ENCODE data around the gene U2AF1L4. TPM values are rescaled to one million over a fixed set of nuclear protein-coding genes. Genes with fewer than 3 reads are reported as not detected.
A peak's percentile ranks its signal among the peaks of the same experiment; 100 is the strongest.

The U2AF1L4 gene
- total and polyA plus RNA-seq, 2 donors (not counting 1 experiment from before 2014, with no cell fraction given), result 62.1 to 89.7 TPM

DNA sequence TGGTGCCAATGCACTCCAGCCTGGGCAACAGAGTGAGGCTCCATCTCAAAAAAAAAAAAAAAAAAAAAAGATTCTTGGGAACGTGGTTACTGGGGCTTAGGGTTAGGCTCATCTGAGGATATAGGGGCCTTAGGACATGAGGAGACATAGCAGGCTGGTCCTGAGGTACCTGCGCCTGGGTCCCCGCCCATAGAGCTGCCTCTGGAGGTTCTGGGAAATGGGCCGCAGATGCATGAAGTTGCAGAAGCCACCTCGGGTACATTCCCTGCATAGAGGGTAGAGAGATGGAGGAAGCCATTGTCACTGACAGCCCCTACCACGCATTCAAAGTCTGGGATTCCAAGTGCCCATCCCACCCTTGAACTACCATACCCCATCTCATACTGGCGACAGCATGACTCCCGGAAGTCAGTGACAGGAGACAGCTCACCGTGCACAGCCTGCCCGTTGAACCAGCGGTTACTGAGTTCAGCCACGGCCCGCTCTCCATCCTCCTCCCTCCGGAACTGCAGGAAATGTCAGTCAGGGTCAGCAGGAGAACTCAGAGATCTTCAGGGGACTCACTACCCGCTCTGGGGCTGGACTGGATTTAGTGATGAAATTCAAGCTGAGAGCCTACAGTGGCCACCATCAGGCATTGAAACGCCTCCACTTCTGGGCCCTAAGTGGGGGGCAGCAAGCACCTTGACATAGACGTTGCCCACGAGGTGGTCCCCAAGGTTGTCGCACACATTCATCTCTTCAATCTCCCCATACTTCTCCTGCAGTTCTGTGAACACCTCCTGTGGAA lies 1.4 kb downstream of the U2AF1L4 start:
- Histone ChIP-seq H4K20me1 (ENCODE audit: control insufficient read depth, insufficient read depth, low read length, poor library complexity, severe bottlenecking) (peaks cover 15% of the 10 kb centered on the region), H2AFZ (ENCODE audit: insufficient read depth, low read depth, low read length, poor library complexity, severe bottlenecking) (no peak overlapping the region), H3K4me1 (ENCODE audit: control insufficient read depth in 2 of 2, insufficient read depth in 2 of 2, low read length in 2 of 2) (peaks cover 39 to 68% of the 10 kb centered on the region in 2 donors), H3K27me3 (replicated peaks in 1 of 4; ENCODE audit: control extremely low read depth in 1 of 4, control insufficient read depth in 3 of 4, insufficient read depth in 4 of 4, low read length in 3 of 4) (no peaks in the 10 kb centered on the region), H3K27ac (ENCODE audit: low read length in 2 of 2) (peak overlapping the region; percentile 98), H3K4me3 (ENCODE audit: control extremely low read depth in 1 of 5, extremely low read depth in 1 of 5, insufficient read depth in 1 of 5, low read depth in 2 of 5, low read length in 4 of 5) (peak overlapping the region; percentile 66 to 93 (median 91)), H3K4me2 (replicated peaks; ENCODE audit: low read depth, low read length, poor library complexity, severe bottlenecking) (peak overlapping the region; percentile 87), H3K79me2 (ENCODE audit: control insufficient read depth, insufficient read depth, low read length) (peaks cover 64% of the 10 kb centered on the region), H3K9ac (ENCODE audit: low read length) (peak overlapping the region; percentile 93), H3K36me3 (replicated peaks in 1 of 2; ENCODE audit: control extremely low read depth in 1 of 2, control insufficient read depth in 1 of 2, extremely low read depth in 1 of 2, insufficient read depth in 2 of 2, low read length in 1 of 2) (peaks cover 0 to 9% of the 10 kb centered on the region in 2 experiments), H3K9me3 (ENCODE audit: control extremely low read depth in 1 of 3, control insufficient read depth in 2 of 3, insufficient read depth in 1 of 3, low read length in 2 of 3) (no peaks in the 10 kb centered on the region)
- H3K27me3 Mint-ChIP-seq, result no peaks in the 10 kb centered on the region
- ChIA-PET POLR2A (interaction anchor here (0.6 to 2.3 kb wide), 4 partner anchors 13 to 96 kb away, joined by 3 to 9 read pairs (median 6); partner anchors contain the start of genes COX6B1 and HSPB6), CTCF (interaction anchor here (0.7 to 1.6 kb wide), 4 partner anchors 25 to 51 kb away, joined by 3 to 6 read pairs (median 3); no protein-coding TSS in a partner anchor)
- WGBS (ENCODE audit: insufficient coverage), result 89% methylated on average over 17 of the region's 19 CpGs
- H3K9me3 Mint-ChIP-seq (ENCODE audit: insufficient read depth), result no peaks in the 10 kb centered on the region
- TF ChIP-seq CTCF (IDR thresholded peaks at IDR 0.05) (no peak), EZH2 (IDR thresholded peaks at IDR 0.05; ENCODE audit: borderline replicate concordance, insufficient read depth, low read depth, low read length, poor library complexity, severe bottlenecking) (no peak)
- intact Hi-C loops (cut with micrococcal nuclease), result loop anchor here (2.0 to 10.0 kb wide), 3 partner anchors 31 to 471 kb away; partner anchors contain the start of genes ARHGAP33, HCST, ZNF146 and ZNF565
- ATAC-seq (ENCODE audit: low read depth), result no peak
- peaks cover 62% of the 10 kb centered on the region for H3K4me1 Mint-ChIP-seq
- peak overlapping the region; percentile 98 for H3K27ac Mint-ChIP-seq
- DNase-seq, result no peak
- H3K4me3 Mint-ChIP-seq, result peak overlapping the region; percentile 94
